H7 (cell line): ENCODE data around the gene CDH26. TPM values are rescaled to one million over a fixed set of nuclear protein-coding genes. Genes with fewer than 3 reads are reported as not detected.

ENCODE experiments used
- DNase-seq: peaks from one replicate; pipeline ENCODE4 v3.0.0; 2012
- H3K27me3 ChIP-seq: 2 replicates; pipeline ENCODE4 v1.6.0; 2011; ENCODE audit warnings: mild to moderate bottlenecking, low read length; ENCODE audit not compliant: control insufficient read depth, insufficient read depth
- H3K36me3 ChIP-seq: replicated peaks from 2 replicates; pipeline ENCODE4 v1.5.1; 2011; ENCODE audit warnings: low read length; ENCODE audit not compliant: control insufficient read depth, insufficient read depth
- H3K4me3 ChIP-seq: 2 replicates; pipeline ENCODE4 v1.5.1; 2011; ENCODE audit warnings: low read depth, mild to moderate bottlenecking, control low read depth, low read length, moderate library complexity; ENCODE audit not compliant: insufficient read depth
- total RNA-seq: library from RNA; depleted of rRNA; stranded (reverse); fragments of >200 nt; shearing (Covaris generic); gene quantifications from 2 replicates; pipeline ENCODE4 v1.2.3, GENCODE V29; 2014

CDH26 gene
- total RNA-seq, 1 experiment from 2014 or later, result 3.1 TPM

- no peaks in the 10 kb centered on the region for H3K27me3 ChIP-seq
- no peak for DNase-seq
- no peak overlapping the region for H3K4me3 ChIP-seq
- no peaks in the 10 kb centered on the region for H3K36me3 ChIP-seq
Measured at GRCh38 chr20:60007464-60007863, 49.2 kb downstream of the CDH26 start.

GRCh38 chr20:60008130-60008808 lies 50.0 kb downstream of the CDH26 start:
- no peaks in the 10 kb centered on the region for H3K36me3 ChIP-seq
- DNase-seq, result no peak
- H3K27me3 ChIP-seq, result no peaks in the 10 kb centered on the region
- no peak overlapping the region for H3K4me3 ChIP-seq

- Histone ChIP-seq H3K4me3 (no peak overlapping the region), H3K27me3 (no peaks in the 10 kb centered on the region), H3K36me3 (no peaks in the 10 kb centered on the region)
- no peak for DNase-seq
Measured at GRCh38 chr20:60009318-60009717, 51.1 kb downstream of the CDH26 start.

GRCh38 chr20:60009826-60010616 lies 51.8 kb downstream of the CDH26 start:
- peak; percentile 79 for DNase-seq
- Histone ChIP-seq H3K36me3 (no peaks in the 10 kb centered on the region), H3K4me3 (no peak overlapping the region), H3K27me3 (no peaks in the 10 kb centered on the region)

GRCh38 chr20:60010689-60011458 lies 52.7 kb downstream of the CDH26 start:
- Histone ChIP-seq H3K4me3 (no peak overlapping the region), H3K27me3 (no peaks in the 10 kb centered on the region), H3K36me3 (no peaks in the 10 kb centered on the region)
- DNase-seq, result no peak

GRCh38 chr20:60011512-60012507 lies 53.6 kb downstream of the CDH26 start:
- Histone ChIP-seq H3K27me3 (no peaks in the 10 kb centered on the region), H3K4me3 (no peak overlapping the region), H3K36me3 (no peaks in the 10 kb centered on the region)
- no peak for DNase-seq

GRCh38 chr20:60013296-60014139 lies 55.3 kb downstream of the CDH26 start:
- H3K36me3 ChIP-seq, result no peaks in the 10 kb centered on the region
- no peak overlapping the region for H3K4me3 ChIP-seq
- H3K27me3 ChIP-seq, result no peaks in the 10 kb centered on the region
- DNase-seq, result no peak

- H3K4me3 ChIP-seq, result no peak overlapping the region
- no peak for DNase-seq
- no peaks in the 10 kb centered on the region for H3K27me3 ChIP-seq
- H3K36me3 ChIP-seq, result no peaks in the 10 kb centered on the region
Measured at GRCh38 chr20:60016406-60016805, 58.2 kb downstream of the CDH26 start.

- Histone ChIP-seq H3K4me3 (no peak overlapping the region), H3K36me3 (no peaks in the 10 kb centered on the region), H3K27me3 (no peaks in the 10 kb centered on the region; the same call in 1 of the 2 replicates)
- no peak for DNase-seq
Measured at GRCh38 chr20:60020251-60020650, 62.0 kb downstream of the CDH26 start.

- no peak overlapping the region for H3K4me3 ChIP-seq
- no peaks in the 10 kb centered on the region for H3K36me3 ChIP-seq
- DNase-seq, result no peak
- H3K27me3 ChIP-seq, result no peaks in the 10 kb centered on the region; the same call in 1 of the 2 replicates
Measured at GRCh38 chr20:60021104-60021503, 62.9 kb downstream of the CDH26 start.

GRCh38 chr20:60022849-60023248 lies 64.6 kb downstream of the CDH26 start:
- Histone ChIP-seq H3K4me3 (no peak overlapping the region), H3K36me3 (no peaks in the 10 kb centered on the region), H3K27me3 (no peaks in the 10 kb centered on the region; the same call in 1 of the 2 replicates)
- no peak for DNase-seq

- Histone ChIP-seq H3K27me3 (no peaks in the 10 kb centered on the region; the same call in 1 of the 2 replicates), H3K36me3 (no peaks in the 10 kb centered on the region), H3K4me3 (no peak overlapping the region)
- no peak for DNase-seq
Measured at GRCh38 chr20:60024245-60024644, 66.0 kb downstream of the CDH26 start.

GRCh38 chr20:60024801-60025200 lies 66.6 kb downstream of the CDH26 start:
- H3K27me3 ChIP-seq, result no peaks in the 10 kb centered on the region; the same call in 1 of the 2 replicates
- DNase-seq, result peak; percentile 45
- H3K4me3 ChIP-seq, result no peak overlapping the region
- H3K36me3 ChIP-seq, result no peaks in the 10 kb centered on the region
